HG02938 (cell line): Measurements from ENCODE around the gene C1QTNF1.
"Not testable (repeated sequence)": the region's sequence is repeated elsewhere in the genome, so short reads cannot be mapped to it uniquely, and the experiment has no call there.

Experiments used
- ATAC-seq: cut with Tn5 transposase; IDR thresholded peaks from one replicate; pipeline ENCODE4 v1.9.1; 2021; ENCODE audit warnings: mild to moderate bottlenecking, moderate library complexity; ENCODE audit not compliant: unreplicated experiment

Gene C1QTNF1

GRCh38 chr17:79005063-79005861 lies 18.7 kb upstream of the C1QTNF1 start:
- ATAC-seq = no peak

DNA sequence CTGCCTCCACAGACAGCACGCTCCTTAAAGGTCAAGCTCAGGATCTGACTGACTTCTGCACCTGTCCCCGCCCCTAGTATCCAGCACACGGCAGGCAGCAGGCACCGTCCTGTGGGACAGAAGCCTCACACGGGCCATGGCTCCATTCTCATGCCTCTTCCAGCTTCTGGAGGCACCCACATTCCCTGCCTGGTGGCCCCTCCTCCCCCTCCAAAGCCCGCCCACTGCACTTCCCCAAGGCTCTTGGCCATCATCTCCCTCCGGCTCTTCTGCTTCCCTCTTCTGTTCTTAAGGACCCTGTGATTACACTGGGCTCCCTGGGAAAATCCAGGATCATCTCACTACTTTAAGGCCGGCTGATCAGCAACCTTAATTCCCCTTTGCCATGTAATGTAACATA lies 17.9 kb upstream of the C1QTNF1 start:
- ATAC-seq = no peak

DNA sequence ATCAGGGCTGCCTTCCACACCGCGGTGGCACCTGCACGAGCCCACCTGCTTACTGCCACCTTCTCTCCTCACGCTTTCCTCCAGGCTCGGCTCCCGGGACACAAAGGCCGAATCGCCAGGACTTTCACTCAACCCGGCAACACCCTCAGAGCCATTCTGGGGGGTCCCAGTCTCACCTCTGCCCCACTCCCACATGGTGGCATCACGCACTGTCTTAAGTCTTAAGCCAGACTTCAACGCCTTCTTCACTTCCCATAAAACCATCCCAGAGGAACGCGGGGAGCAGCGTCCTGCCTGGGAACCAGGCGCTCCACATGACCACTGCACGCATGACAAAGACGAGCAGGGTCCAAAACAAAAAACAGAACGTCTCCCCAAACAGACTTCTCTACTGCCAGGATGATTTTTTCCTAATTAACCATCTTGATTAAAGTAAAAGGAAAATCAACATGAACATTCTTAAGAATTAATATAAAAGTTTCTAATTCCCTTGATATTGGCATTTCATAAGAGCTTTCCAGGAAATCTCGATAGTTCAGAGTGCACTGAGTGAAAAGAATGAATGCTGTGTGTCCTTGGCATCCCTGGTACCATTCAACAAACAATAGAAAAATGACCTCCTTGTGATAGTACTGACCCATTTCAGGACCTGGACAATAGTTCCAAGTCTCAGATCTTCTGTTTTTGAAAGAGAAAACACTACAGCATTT lies 17.0 kb upstream of the C1QTNF1 start:
- no peak for ATAC-seq

DNA sequence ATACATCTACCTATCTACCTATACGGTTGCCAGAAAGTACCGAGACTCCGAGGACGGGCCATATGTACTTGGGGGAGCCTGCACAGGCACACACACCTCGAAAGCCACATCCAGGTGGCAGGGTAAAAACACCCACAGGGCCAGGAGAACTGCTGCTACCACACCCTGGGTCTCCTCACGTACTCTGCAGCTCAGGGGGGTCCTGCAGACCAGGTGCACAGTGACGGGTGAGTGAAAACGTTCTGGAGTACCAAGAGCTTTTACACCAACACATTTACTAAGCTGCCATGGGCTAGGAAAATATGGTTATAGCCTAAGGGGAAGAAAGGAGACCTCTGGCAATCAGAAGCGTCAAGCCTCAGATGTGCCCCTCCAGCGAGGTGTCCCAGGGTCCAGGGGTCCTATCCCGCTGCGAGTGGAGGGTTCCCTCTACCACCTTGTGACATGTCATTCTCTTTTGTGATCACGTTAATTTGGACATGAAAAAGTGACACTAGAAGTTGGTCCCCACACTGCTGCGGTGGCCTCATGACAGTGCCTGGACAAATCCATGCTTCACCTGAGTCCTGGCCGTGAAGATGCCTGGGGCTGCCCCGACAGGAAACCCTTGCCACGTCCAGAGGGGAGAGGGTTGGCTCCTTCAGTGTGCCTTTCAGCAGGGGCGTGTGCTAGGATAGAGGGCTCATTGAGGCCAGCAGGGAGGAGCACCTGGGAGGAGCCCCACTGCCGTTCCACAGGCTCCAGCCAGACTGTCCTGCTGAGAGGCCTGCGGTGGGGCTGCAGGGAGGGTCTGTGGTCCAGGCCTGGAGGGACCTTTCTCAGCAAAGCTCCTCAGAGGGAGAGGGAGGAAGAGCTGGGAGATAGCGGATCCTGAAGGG lies 16.2 kb upstream of the C1QTNF1 start:
- no peak for ATAC-seq

- ATAC-seq = no peak
These were observed 15.1 kb upstream of the C1QTNF1 start for GRCh38 chr17:79008666-79009387.

- ATAC-seq = peak; percentile 83
These were observed 14.3 kb upstream of the C1QTNF1 start, which contains the start of gene CANT1 for GRCh38 chr17:79009397-79010303. CANT1 (minus strand) TSS chr17:79009764; CDS start chr17:78997622, 12,142 bp downstream.

DNA sequence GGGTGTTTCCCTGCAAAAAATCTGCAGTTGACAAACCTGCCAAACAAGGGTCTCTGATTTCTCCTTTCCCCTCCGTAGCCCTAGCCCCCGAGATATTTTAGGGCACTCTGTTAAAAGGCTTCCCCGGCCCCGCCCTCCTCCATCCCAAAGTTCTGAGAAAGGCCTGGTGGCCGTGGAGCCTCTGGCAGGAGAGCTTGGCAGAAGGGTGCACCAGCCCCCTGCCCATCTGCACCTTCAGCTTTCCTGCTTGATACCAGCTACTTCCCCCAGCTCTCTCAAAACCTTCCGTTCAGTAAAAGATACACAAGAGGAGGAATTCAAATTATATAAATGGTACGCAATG lies 13.7 kb upstream of the C1QTNF1 start:
- ATAC-seq = no peak

GRCh38 chr17:79011451-79012147 lies 12.4 kb upstream of the C1QTNF1 start:
- no peak for ATAC-seq

DNA sequence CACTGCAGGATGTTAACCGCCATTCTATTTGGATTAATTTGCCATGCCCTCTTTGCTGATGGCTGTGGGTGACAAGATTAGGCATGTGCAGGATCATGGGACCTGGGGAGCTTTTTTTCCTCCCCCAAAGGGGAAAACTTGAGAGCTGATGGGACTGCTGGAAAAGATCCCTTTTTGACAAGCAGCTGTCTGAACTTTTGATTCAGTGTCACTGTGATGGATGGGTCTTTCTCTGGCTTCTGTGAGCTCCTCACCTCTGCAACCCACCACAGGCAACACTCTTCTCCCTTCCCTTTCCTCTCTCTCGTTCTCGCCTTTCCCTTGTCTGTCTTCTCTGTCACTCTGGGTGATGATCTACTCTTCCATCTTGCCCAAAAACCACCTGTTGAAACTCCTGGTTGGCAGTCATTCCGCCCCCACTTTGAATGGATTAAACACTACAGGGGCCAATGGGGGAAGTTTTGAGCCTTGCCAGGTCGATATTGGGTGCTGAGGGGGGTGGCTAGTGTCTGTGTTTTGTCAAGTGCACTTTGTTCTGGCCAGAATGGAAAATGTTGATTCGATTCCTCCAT lies 11.3 kb upstream of the C1QTNF1 start:
- no peak for ATAC-seq

GRCh38 chr17:79014158-79014758 lies 9.7 kb upstream of the C1QTNF1 start:
- ATAC-seq = no peak

- ATAC-seq = no peak
These were observed 6.2 kb upstream of the C1QTNF1 start for GRCh38 chr17:79017546-79018369.

- ATAC-seq = no peak
These were observed 5.6 kb upstream of the C1QTNF1 start for GRCh38 chr17:79018370-79018695.

DNA sequence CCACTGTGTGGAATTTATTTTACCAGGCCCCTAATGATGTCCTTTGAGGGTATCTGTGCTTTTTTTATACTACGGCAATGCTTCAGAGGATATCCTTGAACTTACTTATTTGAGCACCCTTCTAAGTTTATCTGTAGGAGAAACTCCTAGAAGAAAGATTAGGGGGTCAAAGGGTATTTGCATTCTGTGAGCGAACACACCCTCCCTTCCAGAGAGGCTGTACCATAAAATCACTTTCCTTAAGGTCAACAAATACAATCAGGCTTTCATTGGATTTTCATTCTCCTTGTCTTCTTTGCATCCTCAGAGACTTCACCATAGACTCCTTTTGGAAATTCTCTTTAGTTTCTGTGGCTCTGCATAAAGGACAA lies 4.7 kb upstream of the C1QTNF1 start:
- ATAC-seq = no peak

GRCh38 chr17:79019632-79020584 lies 4.1 kb upstream of the C1QTNF1 start:
- no peak for ATAC-seq

- ATAC-seq = no peak
These were observed 3.2 kb upstream of the C1QTNF1 start for GRCh38 chr17:79020631-79021301.

DNA sequence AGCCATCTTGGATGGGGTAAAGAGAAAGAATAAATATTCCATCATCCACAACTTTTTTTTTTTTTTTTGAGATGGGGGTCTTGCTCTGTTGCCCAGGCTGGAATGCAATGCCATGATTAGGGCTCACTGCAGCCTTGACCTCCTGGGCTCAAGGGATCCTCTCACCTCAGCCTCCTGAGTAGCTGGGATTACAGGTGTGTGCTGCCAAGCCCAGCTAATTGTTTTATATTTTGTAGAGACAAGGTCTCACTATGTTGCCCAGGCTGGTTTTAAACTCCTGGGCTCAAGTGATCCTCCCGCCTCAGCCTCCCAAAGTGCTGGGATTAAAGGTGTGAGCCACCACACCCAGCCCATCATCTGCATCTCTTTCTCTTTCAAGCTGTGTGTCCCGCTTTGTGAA lies 2.0 kb upstream of the C1QTNF1 start:
- ATAC-seq = not testable (repeated sequence)
